GM21737 (cell line): ENCODE data around the gene NAA40.
"Not testable (repeated sequence)": the region's sequence is repeated elsewhere in the genome, so short reads cannot be mapped to it uniquely, and the experiment has no call there.

Experiments used
- ATAC-seq: cut with Tn5 transposase; IDR thresholded peaks from one replicate; pipeline ENCODE4 v1.9.1; 2021; ENCODE audit warnings: mild to moderate bottlenecking, moderate library complexity; ENCODE audit not compliant: unreplicated experiment

The NAA40 gene

DNA sequence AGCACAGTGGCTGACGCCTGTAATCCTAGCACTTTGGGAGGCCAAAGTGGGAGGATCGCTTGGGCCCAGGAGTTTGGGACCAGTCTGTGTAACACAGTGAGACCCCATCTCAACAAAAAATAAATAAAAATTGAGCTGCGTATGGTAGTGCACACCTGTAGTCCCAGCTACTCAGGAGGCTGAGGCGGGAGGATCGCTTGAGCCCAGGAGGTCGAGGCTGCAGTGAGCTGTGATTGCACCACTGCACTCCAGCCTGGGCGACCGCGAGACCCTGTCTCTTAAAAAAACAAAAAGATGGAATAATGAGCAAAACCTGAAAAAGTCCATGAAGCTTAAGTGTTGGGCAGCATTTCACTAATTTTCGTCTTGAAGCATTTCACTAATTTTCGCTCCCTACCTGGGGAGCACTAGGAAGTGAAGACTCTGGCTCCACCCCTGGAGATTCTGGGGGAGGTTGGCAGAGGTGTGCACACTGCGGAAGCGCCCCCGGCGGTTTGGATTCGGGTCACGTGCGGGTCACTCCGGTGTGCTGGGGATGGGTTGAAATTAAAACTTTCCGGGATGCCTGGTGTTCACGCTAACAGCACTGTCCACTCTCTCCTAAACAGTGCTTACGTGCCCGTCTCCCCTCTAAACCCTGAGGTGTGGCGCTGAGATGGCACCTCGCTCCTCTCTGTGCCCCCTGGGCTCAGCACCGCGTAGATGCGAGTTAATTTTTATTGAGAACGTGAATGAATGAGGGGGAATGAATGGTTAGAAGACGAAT, 906 bp upstream of the NAA40 start:
- ATAC-seq: peak; percentile 3

DNA sequence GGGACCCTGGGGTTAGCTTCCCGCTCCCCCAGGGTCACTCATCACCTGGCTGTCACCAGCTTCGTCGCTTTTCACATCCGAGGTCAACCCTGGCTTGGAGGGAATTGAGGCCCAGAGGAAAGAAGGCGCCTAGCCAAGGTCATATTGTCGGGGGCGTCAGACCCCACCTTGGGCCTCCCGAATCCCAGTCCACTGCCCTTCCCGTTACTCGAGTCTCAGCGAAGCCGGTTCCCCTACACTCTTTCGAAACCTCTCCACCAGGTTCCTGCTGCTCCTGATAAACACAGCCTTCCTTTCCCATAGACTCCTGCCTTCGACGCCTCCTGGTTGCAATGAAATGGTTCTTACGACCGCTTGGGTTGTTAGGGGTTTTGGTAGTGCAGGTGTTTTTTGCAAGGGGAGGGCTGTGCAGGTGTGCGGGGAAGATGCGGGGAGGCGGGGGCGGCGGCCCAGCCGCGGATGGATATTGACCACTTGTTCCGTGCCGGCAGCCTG, 642 bp downstream of the NAA40 start:
- ATAC-seq: no peak

DNA sequence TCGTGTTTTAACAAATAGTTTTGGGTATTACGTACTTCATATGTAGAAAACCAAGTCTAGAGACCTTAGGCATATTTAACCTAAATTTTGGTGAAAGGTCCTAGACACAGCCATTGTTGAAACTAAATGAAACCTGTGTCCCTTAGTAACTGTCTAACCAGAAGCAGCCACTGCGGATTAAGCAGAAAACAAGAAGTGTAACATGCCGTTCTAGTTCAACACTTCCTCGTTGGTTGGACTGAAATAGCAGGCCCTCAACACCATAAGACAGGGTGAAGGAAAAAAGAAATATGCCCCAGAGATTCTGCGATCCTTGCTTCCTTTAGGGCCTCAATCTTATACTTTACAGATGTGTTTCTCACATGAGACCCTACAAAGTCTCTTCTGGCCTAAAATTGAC, 2.0 kb downstream of the NAA40 start:
- no peak for ATAC-seq

DNA sequence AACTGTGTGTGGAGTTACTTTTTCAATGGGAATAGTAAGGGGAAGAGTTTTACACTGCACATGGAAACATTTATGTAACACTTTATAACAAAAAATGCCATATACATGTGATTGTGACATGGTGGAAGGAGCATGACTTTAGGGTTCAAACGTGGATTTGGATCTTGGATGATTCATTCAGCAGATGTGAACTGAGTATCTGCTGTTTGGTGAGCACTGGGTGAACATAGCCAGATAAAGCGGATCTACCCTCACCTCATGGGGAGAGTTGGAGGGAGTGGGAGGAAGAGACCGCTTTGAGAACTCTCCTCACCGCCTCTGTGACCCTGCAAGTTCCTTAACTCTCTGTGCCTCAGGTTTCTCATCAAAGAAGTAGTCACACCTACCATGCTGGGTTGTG, 3.1 kb downstream of the NAA40 start:
- no peak for ATAC-seq

DNA sequence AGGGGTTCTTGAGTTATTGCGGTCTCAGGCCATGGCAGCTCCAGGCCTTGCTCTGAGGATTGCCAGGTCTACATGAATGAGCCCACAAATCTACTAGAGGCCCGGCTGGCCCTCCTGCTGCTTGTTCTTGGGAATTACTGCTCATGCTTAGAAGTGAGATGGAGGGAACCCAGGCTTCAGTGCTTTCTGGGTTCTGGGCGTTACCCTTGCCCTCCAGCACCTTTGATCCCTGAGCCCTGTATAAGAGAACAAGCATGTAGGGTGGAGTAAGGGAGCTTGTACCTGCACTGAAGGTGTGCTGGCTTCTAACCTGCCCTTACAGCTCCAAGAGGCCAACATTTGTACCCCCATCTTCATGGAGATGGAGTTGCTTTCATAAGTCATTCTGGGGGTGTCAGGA, 4.0 kb downstream of the NAA40 start:
- no peak for ATAC-seq

DNA sequence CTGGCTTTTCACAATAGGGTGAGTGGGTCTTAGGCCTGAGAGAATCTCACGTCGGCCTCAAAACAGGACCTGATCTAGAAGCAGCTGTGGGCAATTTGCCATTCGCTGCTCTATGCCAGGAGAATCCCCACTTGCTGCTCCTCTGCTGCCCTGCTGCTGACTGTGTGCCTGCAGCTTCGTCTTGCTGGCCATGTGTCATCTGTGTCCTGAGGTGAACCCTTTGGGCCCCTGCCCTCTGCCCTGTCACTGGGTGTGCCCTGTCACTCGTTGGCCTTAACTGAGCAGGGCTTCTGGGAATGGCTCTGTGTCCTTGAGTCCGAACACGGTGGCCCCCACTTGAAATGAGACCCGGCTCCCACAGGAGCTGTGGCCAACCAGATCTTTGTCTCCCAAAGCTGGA, 6.2 kb downstream of the NAA40 start:
- ATAC-seq: no peak

DNA sequence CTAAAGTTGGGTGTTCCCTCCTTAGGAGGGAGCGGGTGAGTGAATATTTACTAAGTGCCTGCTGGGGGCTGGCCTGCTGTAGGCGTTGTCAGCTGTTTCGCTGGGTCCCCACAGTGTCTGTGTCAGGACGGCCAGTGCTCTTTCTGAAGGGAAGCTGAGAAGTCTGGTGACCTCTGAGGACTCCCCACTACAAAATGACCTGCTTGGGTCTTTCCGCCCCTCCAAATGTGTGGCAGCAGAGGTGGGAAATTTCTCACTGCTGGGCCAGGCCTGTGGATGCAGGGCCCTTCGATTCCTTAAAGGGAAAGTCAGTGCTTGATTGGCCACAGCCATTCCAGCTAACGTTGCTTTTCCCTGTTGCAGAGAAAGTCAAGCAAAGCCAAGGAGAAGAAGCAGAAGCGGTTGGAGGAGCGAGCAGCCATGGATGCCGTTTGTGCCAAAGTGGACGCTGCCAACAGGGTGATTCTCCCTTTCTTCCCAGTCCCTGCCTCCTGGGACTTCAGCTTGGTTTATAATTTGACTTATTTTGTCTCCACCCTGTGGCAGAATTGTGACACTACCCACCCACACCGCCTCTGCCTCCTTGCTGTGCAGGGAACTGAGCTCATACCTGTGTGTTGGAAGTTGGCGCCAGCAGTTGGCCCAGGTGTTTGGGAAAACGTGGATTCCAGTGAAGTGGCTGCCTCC, 6.8 kb downstream of the NAA40 start:
- no peak for ATAC-seq

DNA sequence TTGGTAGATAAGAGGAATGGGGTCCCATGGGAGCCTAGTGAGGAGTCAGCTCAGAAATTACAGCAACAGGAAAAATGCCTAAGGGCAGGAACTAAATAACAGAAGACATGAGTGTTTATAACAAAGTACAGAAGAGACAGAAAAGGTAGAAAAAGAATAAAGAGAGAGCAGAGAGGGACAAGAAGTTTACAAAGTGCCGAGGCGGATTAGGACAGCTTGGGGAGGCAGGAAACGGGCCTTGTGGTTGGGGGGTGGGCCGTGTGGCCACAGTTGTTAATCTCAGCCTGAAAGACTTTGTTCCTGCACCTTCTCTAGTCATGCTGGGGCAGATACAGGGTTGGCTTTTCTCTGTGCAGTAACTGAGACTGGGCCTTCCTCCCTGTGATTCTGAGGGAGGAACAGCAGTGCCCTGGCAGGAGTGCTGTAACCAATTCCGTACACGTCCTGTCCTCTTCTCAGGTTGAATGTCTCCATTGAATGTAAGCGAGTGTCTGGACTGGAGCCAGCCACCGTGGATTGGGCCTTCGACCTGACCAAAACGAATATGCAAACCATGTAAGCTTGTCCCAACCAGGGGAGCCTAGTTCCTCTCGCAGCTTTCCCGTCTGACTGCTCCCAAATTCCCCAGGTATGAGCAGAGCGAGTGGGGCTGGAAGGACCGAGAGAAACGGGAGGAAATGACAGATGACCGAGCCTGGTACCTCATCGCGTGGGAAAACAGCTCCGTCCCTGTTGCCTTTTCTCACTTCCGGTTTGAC, 13.2 kb downstream of the NAA40 start:
- ATAC-seq: peak; percentile 56

DNA sequence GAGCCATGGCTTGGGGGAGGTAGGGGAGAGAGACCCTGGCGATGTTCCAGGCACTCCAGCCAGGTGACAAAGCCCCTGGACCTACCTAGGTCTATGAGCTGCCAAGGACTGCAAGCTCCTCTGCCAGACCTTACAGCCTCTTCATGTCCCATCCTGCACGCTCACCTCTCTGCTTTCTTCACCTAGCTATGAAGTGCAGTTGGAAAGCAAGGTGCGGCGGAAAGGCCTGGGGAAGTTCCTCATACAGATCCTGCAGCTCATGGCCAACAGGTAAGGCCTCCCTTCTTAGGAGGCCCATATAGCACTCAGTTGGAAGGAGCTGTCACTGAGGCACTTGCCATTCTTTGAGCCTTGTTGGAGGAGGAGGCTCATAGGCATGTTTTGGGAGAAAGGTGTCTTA, 13.8 kb downstream of the NAA40 start:
- no peak for ATAC-seq

DNA sequence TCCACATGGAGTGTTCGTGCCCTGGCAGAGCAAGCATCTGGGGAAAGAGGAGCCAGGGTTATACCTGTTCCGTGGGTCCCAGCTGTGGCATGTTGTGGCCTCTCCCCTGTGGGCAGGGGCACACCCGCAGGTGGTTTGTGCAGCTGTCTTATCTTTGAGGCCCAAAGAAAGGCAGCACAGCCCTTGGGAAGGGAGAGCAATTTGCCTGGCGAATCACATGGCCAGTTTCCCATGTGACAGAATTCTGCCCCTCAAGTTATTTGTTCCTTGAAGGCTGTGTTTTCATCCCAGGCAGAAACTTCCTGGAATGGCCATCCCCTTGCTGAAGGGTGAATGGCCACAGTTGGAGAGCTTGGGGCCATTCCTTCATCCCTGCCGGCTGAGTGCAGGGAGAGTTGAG, 19.2 kb downstream of the NAA40 start:
- no peak for ATAC-seq

DNA sequence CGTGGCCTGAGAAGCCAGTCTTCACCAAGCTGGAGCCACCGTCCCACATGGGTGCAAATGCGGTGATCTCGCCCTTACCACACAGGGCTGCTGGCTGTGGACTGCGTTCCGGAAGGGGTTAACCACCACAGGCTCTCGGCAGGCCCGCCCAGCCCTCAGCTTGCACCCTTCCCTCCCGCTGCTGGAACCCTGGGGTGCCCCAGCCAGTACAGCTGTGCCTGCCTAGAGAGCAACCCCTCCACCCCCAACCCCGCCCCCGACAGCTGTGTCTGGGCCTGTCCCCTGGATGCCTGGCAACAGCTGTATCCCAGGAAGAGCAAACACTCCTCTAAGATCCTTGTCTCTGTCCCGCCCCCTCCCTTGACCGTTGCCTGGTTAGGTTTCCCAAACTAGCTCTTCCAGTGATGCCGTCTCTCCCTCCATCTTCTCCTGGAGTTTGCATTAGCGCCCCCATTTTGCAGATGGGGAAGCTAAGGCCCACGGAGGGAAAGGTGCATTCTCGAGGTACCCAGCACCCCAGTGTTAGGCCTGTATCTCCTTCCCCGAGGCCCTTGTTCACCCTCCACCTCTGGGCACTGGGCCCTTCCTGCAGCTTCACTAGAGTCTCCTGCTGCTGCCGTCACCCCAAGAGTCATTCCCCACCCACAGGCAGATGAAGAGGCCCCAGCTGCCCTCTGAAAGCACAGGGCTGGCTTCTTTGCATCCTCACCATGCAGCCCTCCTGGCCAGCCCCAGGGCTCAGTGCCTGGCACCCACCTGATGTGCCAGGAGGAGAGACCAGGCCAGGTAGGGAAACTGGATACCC, 23.0 kb downstream of the NAA40 start:
- no peak for ATAC-seq

DNA sequence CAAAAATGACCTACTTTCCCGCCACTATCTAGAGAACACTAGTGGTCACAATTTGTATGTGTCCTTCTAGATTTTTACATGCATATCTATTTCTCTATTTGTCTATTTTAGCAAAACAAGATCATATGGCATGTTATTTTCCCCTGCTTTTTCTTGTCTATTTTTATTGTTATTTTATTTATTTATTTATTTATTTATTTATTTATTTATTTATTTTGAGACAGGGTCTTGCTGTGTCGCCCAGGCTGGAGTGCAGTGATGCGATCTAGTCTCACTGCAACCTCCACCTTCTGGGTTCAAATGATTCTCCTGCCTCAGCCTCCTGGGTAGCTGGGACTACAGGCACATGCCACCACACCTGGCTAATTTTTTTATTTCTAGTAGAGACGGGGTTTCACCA, 25.1 kb downstream of the NAA40 start:
- ATAC-seq: not testable (repeated sequence)

DNA sequence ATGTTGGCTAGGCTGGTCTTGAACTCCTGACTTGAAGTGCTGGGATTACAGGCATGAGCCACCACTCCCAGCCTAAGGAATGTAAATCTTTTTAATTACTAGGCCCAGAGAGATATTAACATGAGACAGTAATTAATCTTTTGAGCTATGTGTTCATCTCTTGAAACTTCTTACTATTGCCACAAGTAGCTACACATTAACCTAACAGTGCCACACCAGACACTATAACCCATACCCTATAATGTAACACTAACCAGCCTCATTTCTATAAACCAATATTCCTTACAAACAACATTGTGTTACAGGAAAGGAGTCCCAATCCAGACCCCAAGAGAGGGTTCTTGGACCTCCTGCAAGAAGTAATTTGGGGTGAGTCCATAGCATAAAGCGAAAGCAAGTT, 27.6 kb downstream of the NAA40 start:
- no peak for ATAC-seq

DNA sequence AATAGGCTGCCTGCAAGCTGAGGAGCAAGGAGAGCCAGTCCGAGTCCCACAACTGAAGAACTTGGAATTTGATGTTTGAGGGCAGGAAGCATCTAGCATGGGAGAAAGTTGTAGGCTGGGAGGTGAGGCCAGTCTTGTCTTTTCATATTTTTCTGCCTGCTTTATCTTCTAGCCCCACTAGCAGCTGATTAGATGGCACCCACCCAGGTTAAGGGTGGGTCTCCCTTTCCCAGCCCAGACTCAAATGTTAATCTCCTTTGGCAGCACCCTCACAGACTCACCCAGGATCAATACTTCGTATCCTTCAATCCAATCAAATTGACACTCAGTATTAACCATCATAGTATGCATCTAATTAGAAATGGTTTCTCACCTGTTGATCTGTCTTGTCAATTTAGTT, 30.7 kb downstream of the NAA40 start:
- no peak for ATAC-seq

DNA sequence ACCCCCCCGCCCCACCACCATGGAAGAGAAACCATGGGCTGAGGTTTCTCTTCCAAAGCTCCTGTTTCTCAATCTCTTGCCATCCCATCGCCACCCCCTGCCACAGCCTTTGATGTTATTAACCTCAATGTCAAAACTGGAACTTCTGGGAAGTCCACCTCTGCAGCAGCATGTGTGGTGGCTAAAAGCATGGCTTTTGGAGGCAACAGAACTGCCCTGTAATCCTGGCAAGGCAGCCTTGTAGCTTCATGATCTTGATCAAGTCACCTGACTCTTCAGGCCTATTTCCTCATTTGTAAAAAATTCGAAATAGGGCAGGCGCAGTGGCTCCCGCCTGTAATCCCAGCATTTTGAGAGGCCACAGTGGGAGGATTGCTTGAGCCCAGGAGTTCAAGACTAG, 32.1 kb downstream of the NAA40 start:
- no peak for ATAC-seq

DNA sequence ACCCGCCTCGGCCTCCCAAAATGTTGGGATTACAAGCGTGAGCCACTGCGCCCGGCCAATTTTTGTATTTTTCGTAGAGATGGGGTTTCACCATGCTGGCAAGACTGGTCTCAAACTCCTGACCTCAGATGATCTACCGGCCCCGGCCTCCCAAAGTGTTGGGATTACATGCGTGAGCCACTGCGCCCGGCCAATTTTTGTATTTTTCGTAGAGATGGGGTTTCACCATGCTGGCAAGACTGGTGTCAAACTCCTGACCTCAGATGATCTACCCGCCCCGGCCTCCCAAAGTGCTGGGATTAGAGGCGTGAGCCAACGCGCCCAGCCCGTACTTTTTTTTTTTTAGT, 35.1 kb downstream of the NAA40 start:
- ATAC-seq: not testable (repeated sequence)

DNA sequence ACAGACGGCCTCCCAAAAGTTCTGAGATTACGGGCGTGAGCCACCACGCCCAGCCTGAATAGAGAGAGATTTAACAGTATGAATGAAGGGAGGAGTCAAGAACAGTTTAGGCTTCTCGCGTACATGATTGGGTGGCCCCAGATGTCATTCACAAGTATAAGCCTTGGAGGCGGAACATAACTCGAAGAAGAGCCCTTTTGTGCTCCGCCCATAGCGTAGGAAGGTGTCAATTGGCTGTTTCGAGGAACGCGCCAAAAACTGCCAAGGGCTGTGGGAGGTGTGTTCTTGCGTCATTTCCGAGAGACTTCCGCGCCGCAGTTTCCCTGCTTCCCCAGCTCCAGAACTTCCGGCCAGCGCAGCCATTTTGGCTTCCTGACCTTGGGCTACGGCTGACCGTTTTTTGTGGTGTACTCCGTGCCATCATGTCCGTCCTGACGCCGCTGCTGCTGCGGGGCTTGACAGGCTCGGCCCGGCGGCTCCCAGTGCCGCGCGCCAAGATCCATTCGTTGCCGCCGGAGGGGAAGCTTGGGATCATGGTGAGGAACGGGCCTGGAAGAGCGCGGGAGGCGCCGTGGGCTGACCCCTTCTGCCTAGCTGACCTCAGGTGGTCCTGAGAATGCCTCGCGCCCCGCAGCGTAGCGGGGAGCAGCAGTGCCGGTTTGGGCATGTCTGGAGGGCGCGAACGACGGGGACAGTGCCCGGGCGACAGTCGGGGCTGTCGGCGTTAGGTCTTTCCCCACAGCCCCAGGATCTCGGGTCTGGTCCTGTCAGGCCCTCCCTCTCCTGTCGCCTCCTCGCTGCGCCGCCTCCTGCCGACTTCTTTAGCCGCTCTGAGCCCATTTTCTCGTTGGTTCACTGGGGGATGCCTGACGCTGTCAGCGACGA, 35.7 kb downstream of the NAA40 start, which contains the start of gene COX8A:
Gene COX8A, plus strand, starts transcription at position 362 of the 885 bp plus-strand sequence. Its CDS starts 61 bp downstream, at position 423.
- peak; percentile 97 for ATAC-seq

DNA sequence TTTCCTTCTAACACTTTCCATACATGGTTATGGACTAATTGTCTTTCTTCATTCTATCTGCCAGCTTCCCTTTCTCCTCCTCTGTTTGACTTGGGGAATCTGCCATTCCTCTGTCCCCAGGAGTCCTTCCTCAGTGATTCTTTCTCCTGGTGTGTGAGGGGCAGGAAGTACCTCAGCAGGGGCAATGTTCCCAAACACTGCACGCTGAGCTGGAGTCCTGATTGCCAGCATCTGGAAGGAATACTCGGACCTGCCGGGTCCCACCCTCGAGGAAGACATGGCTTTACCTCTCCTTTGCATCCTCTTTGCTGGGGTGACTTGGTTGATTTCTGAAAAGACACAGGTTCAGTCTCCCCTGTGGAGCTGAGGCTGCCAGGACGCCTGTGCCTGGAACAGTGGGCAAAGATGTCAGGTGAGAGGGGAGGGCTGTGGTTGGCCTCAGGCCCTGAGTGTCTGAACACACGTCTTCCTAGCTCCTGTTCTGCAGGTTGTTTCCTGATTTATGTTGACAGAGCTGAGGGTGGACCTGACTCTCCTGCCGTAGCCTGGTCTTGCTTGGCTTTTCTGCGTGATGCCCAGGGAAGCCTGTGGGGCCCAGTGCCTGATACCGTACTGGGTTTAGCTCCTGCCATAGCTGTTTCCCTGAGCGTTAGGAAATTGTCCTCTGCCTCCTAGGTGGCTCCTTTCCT, 39.9 kb downstream of the NAA40 start:
- no peak for ATAC-seq

DNA sequence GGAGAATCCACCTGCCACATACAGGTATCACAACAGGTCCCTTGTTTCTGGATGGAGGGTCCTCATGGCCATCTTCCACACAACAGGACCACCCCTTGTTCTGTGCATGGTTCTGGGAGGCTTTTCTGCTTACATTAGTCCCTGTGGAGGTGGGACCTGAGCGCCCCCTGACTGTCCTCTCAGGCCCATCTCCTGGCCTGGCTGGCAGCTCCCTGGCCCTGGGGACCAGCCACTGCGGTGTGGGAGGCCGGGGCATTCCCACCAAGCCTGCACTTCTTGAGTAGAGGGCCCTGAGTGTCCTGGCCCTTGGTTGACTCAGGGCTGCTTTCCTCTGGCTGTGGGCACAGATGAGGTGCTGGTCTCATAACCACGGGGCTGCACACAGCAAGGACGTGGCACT, 40.6 kb downstream of the NAA40 start:
- ATAC-seq: no peak
